Mesenchymal stem cell (in vitro differentiated cells and primary cell): Measurements from ENCODE around the gene DUSP8.

Source experiments
- DNase-seq: peaks from one replicate; pipeline ENCODE4 v3.0.0-alpha.2; 2013
- H2AFZ ChIP-seq: one replicate; pipeline ENCODE4 v1.6.1; 2013; ENCODE audit warnings: low read depth, mild to moderate bottlenecking, control low read depth, inconsistent platforms, low read length, moderate library complexity
- H2AK5ac ChIP-seq: 2 replicates; pipeline ENCODE4 v1.6.1; 2013; ENCODE audit warnings: low read length, moderate library complexity, mild to moderate bottlenecking, inconsistent platforms; ENCODE audit not compliant: severe bottlenecking
- H2BK120ac ChIP-seq: one replicate; pipeline ENCODE4 v1.6.1; 2013; ENCODE audit warnings: low read depth, mild to moderate bottlenecking, inconsistent platforms, low read length, moderate library complexity
- H2BK12ac ChIP-seq, 2 experiments: one replicate each; pipeline ENCODE4 v1.6.1; 2013; ENCODE audit warnings: inconsistent platforms in 2 of 2, low read length in 2 of 2, mild to moderate bottlenecking in 2 of 2, moderate library complexity in 2 of 2, control low read depth in 1 of 2
- H2BK15ac ChIP-seq: one replicate; pipeline ENCODE4 v1.6.1; 2013; ENCODE audit warnings: mild to moderate bottlenecking, low read depth, inconsistent platforms; ENCODE audit not compliant: poor library complexity, severe bottlenecking
- H2BK5ac ChIP-seq: 2 replicates; pipeline ENCODE4 v1.6.1; 2013; ENCODE audit warnings: low read depth, mild to moderate bottlenecking, low read length, control low read depth, inconsistent platforms; ENCODE audit not compliant: poor library complexity, severe bottlenecking
- H3K14ac ChIP-seq, 2 experiments: one replicate each; pipeline ENCODE4 v1.6.1; 2013; ENCODE audit warnings: inconsistent platforms in 2 of 2, low read length in 2 of 2, control low read depth in 1 of 2, mild to moderate bottlenecking in 1 of 2, moderate library complexity in 1 of 2
- H3K18ac ChIP-seq, 2 experiments: one replicate each; pipeline ENCODE4 v1.6.1; 2013; ENCODE audit warnings: inconsistent platforms in 2 of 2, low read length in 2 of 2, control low read depth in 1 of 2, low read depth in 1 of 2, mild to moderate bottlenecking in 1 of 2
- H3K23ac ChIP-seq, 2 experiments: one replicate each; pipeline ENCODE4 v1.6.1; 2013; ENCODE audit warnings: inconsistent platforms in 2 of 2, low read length in 2 of 2, mild to moderate bottlenecking in 2 of 2, moderate library complexity in 2 of 2, control low read depth in 1 of 2
- H3K27ac ChIP-seq: 2 replicates; pipeline ENCODE4 v1.5.1; 2013; ENCODE audit warnings: mild to moderate bottlenecking, moderate library complexity, low read length, control low read depth, inconsistent platforms; ENCODE audit not compliant: poor library complexity, severe bottlenecking
- H3K27me3 ChIP-seq, 2 experiments: 2 replicates each; pipeline versions ENCODE4 v1.6.1 to v1.7.0; 2013; ENCODE audit warnings: low read length in 2 of 2, mild to moderate bottlenecking in 2 of 2, moderate library complexity in 2 of 2, control low read depth in 1 of 2, inconsistent platforms in 1 of 2; ENCODE audit not compliant: control insufficient read depth in 1 of 2, insufficient read depth in 1 of 2
- H3K36me3 ChIP-seq, 2 experiments: 2 replicates each; pipeline versions ENCODE4 v1.6.1 to v1.7.0; 2013; ENCODE audit warnings: low read length in 2 of 2, control low read depth in 1 of 2, inconsistent platforms in 1 of 2, low read depth in 1 of 2, mild to moderate bottlenecking in 1 of 2; ENCODE audit not compliant: insufficient read depth in 2 of 2, control insufficient read depth in 1 of 2
- H3K4ac ChIP-seq, 2 experiments: one replicate each; pipeline ENCODE4 v1.6.1; 2013; ENCODE audit warnings: inconsistent platforms in 2 of 2, low read length in 2 of 2, mild to moderate bottlenecking in 2 of 2, moderate library complexity in 2 of 2, control low read depth in 1 of 2, low read depth in 1 of 2
- H3K4me1 ChIP-seq: 2 replicates; pipeline ENCODE4 v1.6.1; 2013; ENCODE audit warnings: low read depth, low read length, control low read depth; ENCODE audit not compliant: control insufficient read depth, insufficient read depth
- H3K4me2 ChIP-seq: 2 replicates; pipeline ENCODE4 v1.6.1; 2013; ENCODE audit warnings: low read length, mild to moderate bottlenecking, inconsistent platforms; ENCODE audit not compliant: poor library complexity, severe bottlenecking
- H3K4me3 ChIP-seq, 2 experiments: 2 replicates each; pipeline versions ENCODE4 v1.5.1 to v1.7.0; 2013; ENCODE audit warnings: low read length in 2 of 2, mild to moderate bottlenecking in 2 of 2, control low read depth in 1 of 2, low read depth in 1 of 2; ENCODE audit not compliant: insufficient read depth in 1 of 2
- H3K79me1 ChIP-seq: replicated peaks from 2 replicates; pipeline ENCODE4 v1.6.1; 2013; ENCODE audit warnings: mild to moderate bottlenecking, control low read depth, low read length, inconsistent platforms; ENCODE audit not compliant: poor library complexity, severe bottlenecking
- H3K9ac ChIP-seq: 2 replicates; pipeline ENCODE4 v1.7.0; 2013; ENCODE audit warnings: mild to moderate bottlenecking, low read length, moderate library complexity
- H3K9me3 ChIP-seq: 2 replicates; pipeline ENCODE4 v1.7.0; 2013; ENCODE audit warnings: mild to moderate bottlenecking, low read length; ENCODE audit not compliant: control insufficient read depth
- H4K8ac ChIP-seq: one replicate; pipeline ENCODE4 v1.6.1; 2013; ENCODE audit warnings: inconsistent platforms, mild to moderate bottlenecking, low read length, moderate library complexity
- H4K91ac ChIP-seq: one replicate; pipeline ENCODE4 v1.6.1; 2013; ENCODE audit warnings: mild to moderate bottlenecking, low read length, inconsistent platforms
- WGBS: methylation state at CpG from one replicate; pipeline ENCODE4 v1.1.7; 2013; ENCODE audit warnings: mixed read lengths; 5-methylcytosine and 5-hydroxymethylcytosine counted together

Gene DUSP8

DNA sequence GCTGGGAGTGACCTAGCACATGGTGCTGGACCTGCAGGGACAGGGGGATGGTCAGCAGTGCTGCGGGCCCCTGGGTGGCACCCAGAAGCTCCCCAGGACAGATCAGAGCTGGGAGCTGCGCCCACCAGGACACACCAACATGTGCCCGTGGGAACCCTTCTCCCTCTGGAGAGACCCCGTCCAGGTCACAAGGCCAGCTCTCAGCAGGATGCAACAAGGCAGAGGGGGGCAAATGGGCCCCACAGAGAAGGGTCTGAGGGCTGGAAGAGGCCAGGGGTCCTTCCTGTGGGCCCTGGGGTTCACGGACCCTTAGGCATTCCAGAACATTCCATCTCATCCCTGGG, 6.2 kb downstream of the DUSP8 start:
- Histone ChIP-seq H3K36me3 (peaks cover 0 to 66% of the 10 kb centered on the region in 2 experiments), H4K8ac (no peak overlapping the region), H3K79me1 (peaks cover 20% of the 10 kb centered on the region), H3K27me3 (peaks cover 0 to 45% of the 10 kb centered on the region in 2 experiments), H3K4me2 (no peak overlapping the region), H3K9me3 (no peaks in the 10 kb centered on the region), H3K27ac (no peak overlapping the region), H2AK5ac (no peak overlapping the region), H2BK15ac (no peak overlapping the region), H3K23ac (no peak overlapping the region), H3K4me1 (peaks cover 40% of the 10 kb centered on the region), H3K14ac (no peak overlapping the region), H3K4ac (no peak overlapping the region), H4K91ac (no peak overlapping the region), H2AFZ (no peak overlapping the region), H3K4me3 (no peak overlapping the region), H2BK5ac (no peak overlapping the region), H3K9ac (no peak overlapping the region), H2BK120ac (no peak overlapping the region), H2BK12ac (no peak overlapping the region), H3K18ac (no peak overlapping the region)
- no peak for DNase-seq
- 85% methylated on average over 5 of the region's 5 CpGs for WGBS

DNA sequence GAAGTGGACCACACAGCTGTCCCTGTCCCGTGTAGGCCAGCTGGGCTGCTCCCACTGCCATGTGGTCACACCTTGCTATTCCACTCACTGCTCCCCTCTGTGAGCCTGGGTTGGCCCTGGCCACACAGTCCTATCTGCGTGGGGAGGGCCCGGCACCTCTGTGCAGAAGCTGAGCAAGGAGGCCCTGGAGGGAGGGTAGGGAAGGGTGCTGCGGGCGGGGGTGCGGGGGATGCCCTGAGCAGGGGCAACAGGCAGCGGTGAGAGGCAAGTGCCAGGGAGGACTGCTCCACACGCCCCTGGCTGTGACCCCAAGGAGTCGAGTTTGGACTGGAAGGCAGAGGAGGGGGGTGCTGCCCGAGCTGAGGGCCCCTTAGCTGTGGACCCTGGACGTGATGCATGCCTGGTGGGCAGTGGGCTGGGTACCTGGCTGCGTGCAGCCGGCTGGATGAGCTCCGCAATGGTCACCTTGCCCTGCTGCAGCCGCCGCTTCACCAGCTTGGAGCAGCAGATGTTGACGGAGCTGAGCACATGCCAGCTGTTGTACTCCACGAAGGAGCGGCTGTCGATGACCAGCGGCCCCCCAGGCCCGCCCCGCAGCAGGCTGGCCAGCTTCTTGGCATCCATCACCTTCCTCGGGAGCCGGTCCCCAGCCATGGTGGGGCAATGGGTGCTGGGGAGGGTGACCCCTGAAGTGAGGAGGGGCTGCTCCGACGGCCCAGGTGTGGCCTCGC, 6.7 kb downstream of the DUSP8 start:
- Histone ChIP-seq H3K14ac (no peak overlapping the region), H3K36me3 (peaks cover 0 to 72% of the 10 kb centered on the region in 2 experiments), H3K4me1 (peaks cover 36% of the 10 kb centered on the region), H3K79me1 (peaks cover 17% of the 10 kb centered on the region), H3K4me2 (no peak overlapping the region), H3K4me3 (no peak overlapping the region), H3K9ac (no peak overlapping the region), H3K9me3 (no peaks in the 10 kb centered on the region), H3K27me3 (peaks cover 0 to 45% of the 10 kb centered on the region in 2 experiments), H3K18ac (no peak overlapping the region), H2BK15ac (no peak overlapping the region), H3K27ac (no peak overlapping the region), H2BK12ac (peak overlapping the region in 1 of 2 experiments; percentile 38), H2BK120ac (no peak overlapping the region), H2BK5ac (no peak overlapping the region), H3K23ac (no peak overlapping the region), H3K4ac (no peak overlapping the region), H4K8ac (no peak overlapping the region), H2AFZ (no peak overlapping the region), H4K91ac (no peak overlapping the region), H2AK5ac (no peak overlapping the region)
- DNase-seq = no peak
- 91% methylated on average over 23 of the region's 28 CpGs for WGBS

DNA sequence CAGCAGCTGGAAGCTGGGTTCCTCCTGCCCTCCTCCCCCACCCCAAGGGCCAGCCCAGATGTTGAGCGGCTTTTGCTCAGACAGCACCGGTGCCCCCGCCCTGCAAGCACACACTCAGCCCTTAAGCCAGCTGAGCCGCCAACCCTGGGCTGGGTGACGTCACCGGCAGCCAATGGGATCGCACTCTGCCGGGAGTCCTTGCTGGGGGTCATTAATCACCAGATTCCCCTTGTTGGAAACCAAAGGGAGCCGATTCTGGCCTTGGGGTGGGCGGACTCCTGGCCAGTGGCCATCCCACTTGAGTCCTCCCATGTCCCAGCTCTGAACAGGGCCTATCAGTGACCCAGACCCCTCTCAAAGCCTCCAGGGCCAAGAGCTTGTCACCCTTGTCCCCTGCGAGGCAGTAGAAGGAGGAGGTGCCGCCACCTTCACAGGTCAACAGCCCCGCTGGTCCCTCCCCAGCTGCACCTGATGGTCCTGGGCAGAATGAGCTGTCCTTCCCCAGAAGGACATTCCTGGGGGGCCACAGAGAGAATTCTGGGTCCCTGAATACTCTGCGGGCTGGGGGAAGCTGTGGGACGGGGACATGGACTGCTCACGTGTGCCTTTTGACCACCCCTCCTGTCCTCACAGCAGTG, 7.4 kb downstream of the DUSP8 start:
- H3K27me3 ChIP-seq = peaks cover 0 to 46% of the 10 kb centered on the region in 2 experiments
- H3K4ac ChIP-seq = no peak overlapping the region
- no peak overlapping the region for H3K14ac ChIP-seq
- no peak overlapping the region for H2AK5ac ChIP-seq
- 25% methylated on average over 16 of the region's 16 CpGs for WGBS
- no peak overlapping the region for H3K18ac ChIP-seq
- no peak overlapping the region for H3K23ac ChIP-seq
- peaks cover 0 to 79% of the 10 kb centered on the region in 2 experiments for H3K36me3 ChIP-seq
- no peak overlapping the region for H3K9ac ChIP-seq
- H3K27ac ChIP-seq = no peak overlapping the region
- no peak overlapping the region for H2BK15ac ChIP-seq
- H3K9me3 ChIP-seq = no peaks in the 10 kb centered on the region
- H3K4me1 ChIP-seq = peaks cover 35% of the 10 kb centered on the region
- no peak overlapping the region for H2BK5ac ChIP-seq
- H2BK120ac ChIP-seq = no peak overlapping the region
- H2BK12ac ChIP-seq = peak overlapping the region in 1 of 2 experiments; percentile 38
- H3K4me2 ChIP-seq = no peak overlapping the region
- no peak overlapping the region for H4K91ac ChIP-seq
- DNase-seq = peak; percentile 83
- no peak overlapping the region for H2AFZ ChIP-seq
- H3K4me3 ChIP-seq = no peak overlapping the region
- H3K79me1 ChIP-seq = peaks cover 17% of the 10 kb centered on the region
- H4K8ac ChIP-seq = no peak overlapping the region

DNA sequence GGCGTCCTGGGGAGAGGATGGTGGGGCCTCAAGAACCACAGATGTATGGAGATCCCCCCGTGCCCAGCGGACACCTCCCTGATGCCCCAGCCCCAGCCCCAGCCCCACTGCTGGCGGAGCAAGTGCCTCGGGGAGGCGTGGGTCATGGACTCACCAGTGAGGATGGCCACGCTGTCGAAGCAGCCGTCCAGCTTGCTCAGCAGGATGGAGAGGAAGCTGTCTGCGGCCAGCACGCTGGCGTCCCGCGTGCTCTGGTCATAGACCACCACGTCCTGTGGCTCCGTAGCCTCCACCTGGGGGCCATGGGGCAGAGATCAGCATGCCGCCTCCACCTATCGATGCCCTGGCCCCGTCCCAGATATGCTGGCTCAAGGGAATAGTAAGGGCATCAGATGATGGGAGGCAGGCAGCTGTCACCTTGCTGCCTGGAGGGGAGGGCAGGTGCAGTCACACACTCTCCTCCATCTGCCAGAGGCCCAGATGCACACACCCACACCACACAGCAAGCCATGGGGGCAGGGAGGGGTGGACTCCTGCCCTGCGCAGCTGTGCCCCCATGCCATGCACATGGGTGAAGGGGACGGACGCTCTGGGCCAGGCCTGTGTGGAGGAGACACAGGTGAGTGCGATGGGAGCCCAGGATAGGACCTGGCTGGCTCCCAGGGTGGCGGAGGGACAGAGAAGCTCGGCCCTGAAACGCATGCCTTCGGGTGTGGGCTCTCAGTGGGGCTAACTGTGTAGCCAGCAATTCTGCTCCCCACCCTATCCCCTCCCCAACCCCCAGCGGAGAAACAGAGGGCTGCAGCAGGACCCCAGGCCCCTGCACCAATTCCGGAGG, 8.2 kb downstream of the DUSP8 start:
- 84% methylated on average over 29 of the region's 29 CpGs for WGBS

More for the DNA sequence above, 8.2 kb downstream of the DUSP8 start:
- Histone ChIP-seq H2BK12ac (no peak overlapping the region), H4K91ac (no peak overlapping the region), H2BK15ac (no peak overlapping the region), H3K9ac (no peak overlapping the region), H3K4me2 (no peak overlapping the region), H2AFZ (no peak overlapping the region), H2AK5ac (no peak overlapping the region), H3K27me3 (peaks cover 0 to 40% of the 10 kb centered on the region in 2 experiments), H3K18ac (peak overlapping the region in 1 of 2 experiments; percentile 42), H3K4me3 (no peak overlapping the region), H3K23ac (peak overlapping the region in 1 of 2 experiments; percentile 1), H3K79me1 (peaks cover 14% of the 10 kb centered on the region), H3K4ac (no peak overlapping the region), H3K14ac (no peak overlapping the region), H2BK5ac (no peak overlapping the region), H3K27ac (no peak overlapping the region), H3K9me3 (no peaks in the 10 kb centered on the region), H3K36me3 (peaks cover 0 to 79% of the 10 kb centered on the region in 2 experiments), H2BK120ac (no peak overlapping the region), H3K4me1 (peaks cover 40% of the 10 kb centered on the region), H4K8ac (no peak overlapping the region)
- no peak for DNase-seq
